ENCODE data around the gene RBM8A. TPM values are rescaled to one million over a fixed set of nuclear protein-coding genes. Genes with fewer than 3 reads are reported as not detected.
A peak's percentile ranks its signal among the peaks of the same experiment; 100 is the strongest.

The RBM8A gene
- total RNA-seq, 4 donors from 2014 or later = 118 to 226 (median 146) TPM

DNA sequence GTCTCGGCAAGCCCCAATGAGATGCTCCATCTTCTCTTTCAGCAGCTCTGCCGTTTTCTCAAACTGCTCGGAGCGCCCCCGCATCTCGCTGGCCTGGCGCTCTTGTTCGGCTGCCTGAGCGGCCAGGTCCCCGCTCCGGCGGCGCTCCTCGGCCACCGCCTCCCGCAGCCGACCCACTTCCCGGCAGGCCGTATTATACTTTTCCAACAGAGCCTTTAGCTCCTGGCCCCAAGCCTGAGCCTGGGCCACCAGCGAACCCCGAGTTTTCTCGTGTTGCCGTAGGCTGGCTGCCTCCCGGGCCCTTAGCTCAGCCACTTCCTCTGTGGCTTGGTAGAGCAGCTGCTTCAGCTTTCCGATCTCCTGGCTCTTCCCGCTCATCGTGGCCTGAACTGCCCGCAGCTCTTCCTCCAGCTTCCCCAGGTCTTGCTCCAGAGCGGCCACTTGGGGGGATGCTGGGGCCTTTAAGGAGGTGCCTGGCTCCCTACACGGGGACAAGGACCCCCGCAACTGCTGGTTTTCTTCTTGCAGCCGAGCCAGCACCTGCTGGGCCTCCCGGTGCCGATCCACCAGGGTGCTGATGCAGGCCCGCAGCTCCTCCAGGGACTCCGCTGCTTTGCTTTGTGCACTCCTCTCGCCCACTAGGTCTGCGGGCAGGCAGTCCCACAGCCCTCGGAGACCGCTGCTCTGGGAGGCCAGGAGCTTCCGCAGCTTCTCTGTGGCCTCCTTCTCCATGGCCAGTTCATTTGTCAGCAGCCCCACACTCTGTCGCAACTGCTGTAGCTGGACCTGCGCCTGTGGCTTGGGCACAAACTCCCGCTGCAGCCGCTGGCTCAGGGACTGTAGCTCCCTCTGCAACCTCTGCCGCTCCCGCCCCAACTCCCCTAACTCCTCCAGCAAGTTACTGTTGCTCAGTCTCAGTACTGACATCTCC is 55.0 kb downstream of the RBM8A start:
- Histone ChIP-seq H3K36me3 (no peaks in the 10 kb centered on the region), H3K27ac (peak overlapping the region; percentile 94), H3K27me3 (no peaks in the 10 kb centered on the region), H3K9me3 (no peaks in the 10 kb centered on the region), H3K4me1 (no peaks in the 10 kb centered on the region), H3K4me3 (peak overlapping the region; percentile 50 to 56)
- peak in 1 of 2 donors; percentile 41 for TF ChIP-seq POLR2A (IDR thresholded peaks at IDR 0.05)
- no peak for TF ChIP-seq CTCF (IDR thresholded peaks at IDR 0.05)
- peak; percentile 77 to 82 for DNase-seq
- intact Hi-C loops (cut with DNase I; ENCODE audit: low total_unique reads) = no loop called here

Other genes with a start within 250 kb of the RBM8A start
- gene PDZK1, start 220.1 kb downstream of the RBM8A start, total RNA-seq = under 1 TPM in 1 of 4 donors, not detected in 3; 0.35 TPM
- under 1 TPM in 1 of 4 donors, not detected in 3; 0.55 TPM for gene CD160, start 208.0 kb downstream of the RBM8A start, total RNA-seq
- 10 to 100 TPM; 18.8 to 33.4 (median 27.8) TPM for gene RNF115, start 103.4 kb downstream of the RBM8A start, total RNA-seq
- 10 to 100 TPM; 36.0 to 49.2 (median 42.2) TPM for gene POLR3C, start 103.3 kb downstream of the RBM8A start, total RNA-seq
- 1 to 10 TPM in 3 of 4 donors, not detected in 1; 2.5 to 5.6 (median 4.7) TPM for gene NUDT17, start 81.9 kb downstream of the RBM8A start, total RNA-seq
- 10 to 100 TPM; 10.2 to 88.6 (median 24.5) TPM for gene PIAS3, start 68.4 kb downstream of the RBM8A start, total RNA-seq
- 1 to 10 TPM in 3 of 4 donors, under 1 TPM in 1; 0.77 to 8.8 (median 5.4) TPM for gene ANKRD35, start 41.6 kb downstream of the RBM8A start, total RNA-seq
- 10 to 100 TPM in 1 of 4 donors, 1 to 10 TPM in 3; 2.7 to 19.9 (median 4.0) TPM for gene ITGA10, start 17.4 kb downstream of the RBM8A start, total RNA-seq
- gene PEX11B, start 8.8 kb downstream of the RBM8A start, total RNA-seq = 10 to 100 TPM; 26.1 to 46.3 (median 36.0) TPM
- 10 to 100 TPM; 12.3 to 69.0 (median 32.2) TPM for gene LIX1L, start 30.5 kb upstream of the RBM8A start, total RNA-seq
- 1 to 10 TPM in 1 of 4 donors, under 1 TPM in 3; 0.26 to 5.0 (median 0.61) TPM for gene ANKRD34A, start 37.1 kb upstream of the RBM8A start, total RNA-seq
- 10 to 100 TPM in 2 of 4 donors, 1 to 10 TPM in 2; 3.3 to 28.1 (median 8.6) TPM for gene POLR3GL, start 37.2 kb upstream of the RBM8A start, total RNA-seq
- 1,000 to 10,000 TPM in 3 of 4 donors, 100 to 1,000 TPM in 1; 731 to 1,940 (median 1,478) TPM for gene TXNIP, start 69.1 kb upstream of the RBM8A start, total RNA-seq
- not detected for gene HJV, start 94.3 kb upstream of the RBM8A start, total RNA-seq
- 1 to 10 TPM in 3 of 4 donors, not detected in 1; 1.3 to 4.0 (median 2.8) TPM for gene NBPF10, start 217.3 kb upstream of the RBM8A start, total RNA-seq

Measured in uterus (tissue), 4 donors.